K562 (cell line): ENCODE data around the gene NPAS3. TPM values are rescaled to one million over a fixed set of nuclear protein-coding genes. Genes with fewer than 3 reads are reported as not detected.

Experiments used
- ATAC-seq: fragments of 200-7000 bp; cut with Tn5 transposase; 3 replicates; pipeline ENCODE4 v1.9.1; 2020; ENCODE audit warnings: moderate library complexity
- BruUV-seq: library from RNA; stranded (reverse); fragments of 400-500 nt; replicated peaks from 2 replicates; lab custom pipeline; 2021; lab: Mats Ljungman, UMichigan
- CTCF ChIA-PET: fragments of 300-600 bp; formaldehyde crosslinking; extraction: SDS; loops from one replicate; lab custom pipeline; 2021; ENCODE audit warnings: low intra/inter-chr PET ratio; lab: Yijun Ruan, JAX
- POLR2A ChIA-PET: fragments of 300-600, 350-650 bp; sonication (Branson Sonifier 250); formaldehyde crosslinking; extraction: SDS; loops from one replicate; lab custom pipeline; 2021; ENCODE audit warnings: antibody characterized with exemption, inconsistent platforms; lab: Yijun Ruan, JAX
- DNase-seq, 4 experiments: peaks; one replicate each; pipeline versions ENCODE4 v3.0.0 to v3.0.0-alpha.2; 2011 to 2018; ENCODE audit warnings: low spot score in 3 of 4, mixed read lengths in 3 of 4; ENCODE audit errors: extremely low read depth in 1 of 4
- FAIRE-seq: peaks from 2 replicates; lab custom pipeline; 2011; peaks lifted over from hg19 to GRCh38; lab: Jason Lieb, UNC
- H2AFZ ChIP-seq: 2 replicates; pipeline ENCODE4 v1.6.0; 2011; ENCODE audit warnings: low read depth, low read length, control low read depth, inconsistent platforms
- H3K27ac ChIP-seq: fragments of 200-600 bp; 3 replicates; pipeline ENCODE4 v1.8.0; 2011; ENCODE audit warnings: low read depth, mild to moderate bottlenecking, control low read depth, inconsistent platforms, low read length, moderate library complexity, mixed read lengths; ENCODE audit errors: extremely low read depth
- H3K27me3 ChIP-seq, 2 experiments: fragments of 300-600 bp in 1 of 2; 2 replicates in 1 of 2; 3 replicates in 1 of 2; pipeline versions ENCODE4 v1.6.0 to v1.8.0; 2011; ENCODE audit warnings: inconsistent platforms in 2 of 2, low read length in 2 of 2, mild to moderate bottlenecking in 1 of 2, mixed read lengths in 1 of 2, moderate library complexity in 1 of 2; ENCODE audit not compliant: control insufficient read depth in 2 of 2, insufficient read depth in 2 of 2
- H3K36me3 ChIP-seq: fragments of 300-600 bp; 3 replicates; pipeline ENCODE4 v1.8.0; 2011; ENCODE audit warnings: mild to moderate bottlenecking, low read length, inconsistent platforms; ENCODE audit not compliant: control insufficient read depth, insufficient read depth
- H3K4me1 ChIP-seq, 2 experiments: fragments of 200-600 bp in 1 of 2; replicated peaks in 1 of 2; 2 replicates in 1 of 2; 3 replicates in 1 of 2; pipeline versions ENCODE4 v1.5.1 to v1.8.0; 2011; ENCODE audit warnings: inconsistent platforms in 2 of 2, low read length in 2 of 2, mild to moderate bottlenecking in 1 of 2, mixed read lengths in 1 of 2, moderate library complexity in 1 of 2; ENCODE audit not compliant: control insufficient read depth in 2 of 2, insufficient read depth in 2 of 2
- H3K4me2 ChIP-seq: 2 replicates; pipeline ENCODE4 v1.6.1; 2011; ENCODE audit warnings: low read length, control low read depth, inconsistent platforms, mixed read lengths; ENCODE audit not compliant: insufficient read depth
- H3K4me3 ChIP-seq: fragments of 200-600 bp; sonication (generic), shearing (Covaris generic); 2 replicates; pipeline ENCODE4 v1.5.1; 2016; ENCODE audit warnings: control low read depth, inconsistent platforms
- H3K79me2 ChIP-seq: fragments of 200-600 bp; 3 replicates; pipeline ENCODE4 v1.8.0; 2011; ENCODE audit warnings: low read length, inconsistent platforms; ENCODE audit not compliant: control insufficient read depth, insufficient read depth
- H3K9ac ChIP-seq, 2 experiments: 2 replicates each; pipeline versions ENCODE4 v1.6.0 to v1.6.1; 2011; ENCODE audit warnings: low read depth in 2 of 2, low read length in 2 of 2, control low read depth in 1 of 2, inconsistent platforms in 1 of 2, mild to moderate bottlenecking in 1 of 2, mixed read lengths in 1 of 2; ENCODE audit not compliant: insufficient read depth in 1 of 2
- H3K9me1 ChIP-seq: one replicate; pipeline ENCODE4 v1.6.0; 2011; ENCODE audit warnings: inconsistent platforms, mild to moderate bottlenecking, low read length, moderate library complexity; ENCODE audit not compliant: control insufficient read depth, insufficient read depth
- H3K9me3 ChIP-seq: replicated peaks from 2 replicates; pipeline ENCODE4 v1.5.1; 2011; ENCODE audit warnings: low read depth, low read length, inconsistent platforms; ENCODE audit not compliant: control insufficient read depth, insufficient read depth
- H4K20me1 ChIP-seq: replicated peaks from 2 replicates; pipeline ENCODE4 v1.6.1; 2011; ENCODE audit warnings: low read length, inconsistent platforms, mixed read lengths; ENCODE audit not compliant: control insufficient read depth, insufficient read depth
- C11orf30 ChIP-seq: fragments of 450-650 bp; IDR thresholded peaks from 2 replicates; pipeline ENCODE4 v1.6.1; 2016; ENCODE audit warnings: low read depth, mild to moderate bottlenecking
- CBFA2T2 ChIP-seq: fragments of 450-650 bp; conservative IDR thresholded peaks from 2 replicates; pipeline ENCODE4 v1.6.1; 2017; ENCODE audit warnings: mild to moderate bottlenecking
- JUND ChIP-seq, 2 experiments: IDR thresholded peaks; 2 replicates in 1 of 2; 3 replicates in 1 of 2; pipeline ENCODE4 v1.6.1; 2011; ENCODE audit warnings: borderline replicate concordance in 2 of 2, low read depth in 2 of 2, low read length in 2 of 2, improper control_type of control experiment in 1 of 2, missing biosample characterization in 1 of 2, missing genetic modification characterization in 1 of 2, missing genetic modification reagents in 1 of 2
- KAT2B ChIP-seq: IDR thresholded peaks from one replicate; pipeline ENCODE4 v1.6.1; 2012; ENCODE audit warnings: low read depth, mild to moderate bottlenecking, control low read depth, inconsistent platforms, low read length, moderate library complexity
- MAFF ChIP-seq: IDR thresholded peaks from 2 replicates; pipeline ENCODE4 v1.6.1; 2012; ENCODE audit warnings: low read length, improper control_type of control experiment
- MAFG ChIP-seq: fragments of 450-650 bp; conservative IDR thresholded peaks from 2 replicates; pipeline ENCODE4 v1.6.1; 2016; ENCODE audit warnings: missing genetic modification characterization, missing compliant biosample characterization
- MAFK ChIP-seq: IDR thresholded peaks from 2 replicates; pipeline ENCODE4 v1.6.1; 2011; ENCODE audit warnings: low read length, improper control_type of control experiment
- MYBL2 ChIP-seq, 2 experiments: fragments of 450-650 bp in 1 of 2; sonication (generic) in 1 of 2; formaldehyde crosslinking in 1 of 2; IDR thresholded peaks; 2 replicates each; pipeline versions ENCODE4 v1.6.1 to v1.8.1; 2017 to 2022; ENCODE audit warnings: borderline replicate concordance in 1 of 2, inconsistent platforms in 1 of 2, low read depth in 1 of 2, mild to moderate bottlenecking in 1 of 2, missing genetic modification reagents in 1 of 2, moderate library complexity in 1 of 2
- PCBP1 ChIP-seq: fragments of 200-400 bp; formaldehyde crosslinking; IDR thresholded peaks from 2 replicates; pipeline ENCODE4 v1.6.1; 2018; ENCODE audit warnings: mild to moderate bottlenecking, low read depth, low read length; ENCODE audit not compliant: poor library complexity, severe bottlenecking
- PHTF2 ChIP-seq: fragments of 250-450 bp; sonication (Bioruptor Pico); IDR thresholded peaks from 2 replicates; pipeline ENCODE4 v1.5.0; 2021; ENCODE audit warnings: mild to moderate bottlenecking
- SUPT5H ChIP-seq: fragments of 450-650 bp; IDR thresholded peaks from 2 replicates; pipeline ENCODE4 v1.6.1; 2016
- TAF9B ChIP-seq: fragments of 450-650 bp; IDR thresholded peaks from 2 replicates; pipeline ENCODE4 v1.6.1; 2018; ENCODE audit warnings: mild to moderate bottlenecking; ENCODE audit not compliant: partially characterized antibody
- TRIM24 ChIP-seq, 2 experiments: fragments of 450-650 bp; IDR thresholded peaks; 2 replicates each; pipeline ENCODE4 v1.6.1; 2016
- ZKSCAN8 ChIP-seq: fragments of 200-800 bp; sonication (Bioruptor generic); IDR thresholded peaks from 2 replicates; pipeline ENCODE4 v1.6.1; 2016; ENCODE audit warnings: missing genetic modification characterization, missing compliant biosample characterization
- ZNF124 ChIP-seq: sonication (generic); formaldehyde crosslinking; IDR thresholded peaks from 2 replicates; pipeline ENCODE4 v1.8.1; 2022; ENCODE audit warnings: missing genetic modification reagents
- ZNF175 ChIP-seq: fragments of 200-800 bp; sonication (Bioruptor generic); IDR thresholded peaks from 2 replicates; pipeline ENCODE4 v1.6.1; 2016; ENCODE audit warnings: low read depth, mild to moderate bottlenecking, missing genetic modification characterization, missing compliant biosample characterization
- ZNF316 ChIP-seq: fragments of 450-650 bp; IDR thresholded peaks from 2 replicates; pipeline ENCODE4 v1.6.1; 2016
- ZNF707 ChIP-seq: fragments of 250-450 bp; sonication (Bioruptor Pico); conservative IDR thresholded peaks from 2 replicates; pipeline ENCODE4 v1.8.0; 2022; ENCODE audit warnings: inconsistent platforms, mild to moderate bottlenecking, moderate library complexity
- ZNF717 ChIP-seq: fragments of 250-450 bp; sonication (Bioruptor Pico); IDR thresholded peaks from 2 replicates; pipeline ENCODE4 v1.5.0; 2021
- WGBS: fragments of 100-300 bp; shearing (Covaris generic); methylation state at CpG from one replicate; pipeline ENCODE4 v1.1.6; 2016; ENCODE audit warnings: low coverage, mixed read lengths; ENCODE audit not compliant: insufficient coverage; ENCODE audit errors: missing lambda C conversion rate; 5-methylcytosine and 5-hydroxymethylcytosine counted together
- in situ Hi-C: fragments of 300-500 bp; cut with MboI; formaldehyde crosslinking; loops from 4 replicates; pipeline ENCODE4 v1.15.0; 2018; ENCODE audit warnings: inconsistent platforms, mixed read lengths
- intact Hi-C: fragments of 100-400 bp; cut with micrococcal nuclease; formaldehyde crosslinking; loops from 2 replicates; pipeline ENCODE4 v1.14.2; 2022
- polyA plus RNA-seq, 8 experiments: library from polyadenylated mRNA; depleted of rRNA in 4 of 8; stranded (reverse) in 5 of 8; unstranded in 3 of 8; fragments of >200 nt; fragmentation: Nextera tagmentation in 2 of 8; fragmentation: Illumina TruSeq in 1 of 8; extraction: Ambion mirVana in 2 of 8; extraction: Trizol in 1 of 8; gene quantifications; 2 replicates each; pipeline versions ENCODE4 v1.2.1 to v1.2.3, GENCODE V29; 2011 to 2014; ENCODE audit warnings: inconsistent platforms in 1 of 8, missing spikeins in 1 of 8
- total RNA-seq, 7 experiments: library from RNA; depleted of rRNA in 6 of 7; stranded (reverse); fragments of >200 nt in 6 of 7; fragmentation: Illumina TruSeq in 2 of 7; extraction: Trizol in 2 of 7; gene quantifications; 2 replicates each; pipeline versions ENCODE4 v1.2.1 to v1.2.3, GENCODE V29; 2011 to 2021; ENCODE audit warnings: low replicate concordance in 1 of 7
- TF ChIP-seq, protein P1 (sequence below): IDR thresholded peaks from 2 replicates; pipeline ENCODE4 v1.6.1; 2016; ENCODE audit warnings: missing genetic modification characterization, missing compliant biosample characterization

The NPAS3 gene
- total and polyA plus RNA-seq, 9 of the 15 experiments (the other 6 are each of a cell fraction or from before 2014, with no cell fraction given): 0.04 TPM; not detected in 8

DNA sequence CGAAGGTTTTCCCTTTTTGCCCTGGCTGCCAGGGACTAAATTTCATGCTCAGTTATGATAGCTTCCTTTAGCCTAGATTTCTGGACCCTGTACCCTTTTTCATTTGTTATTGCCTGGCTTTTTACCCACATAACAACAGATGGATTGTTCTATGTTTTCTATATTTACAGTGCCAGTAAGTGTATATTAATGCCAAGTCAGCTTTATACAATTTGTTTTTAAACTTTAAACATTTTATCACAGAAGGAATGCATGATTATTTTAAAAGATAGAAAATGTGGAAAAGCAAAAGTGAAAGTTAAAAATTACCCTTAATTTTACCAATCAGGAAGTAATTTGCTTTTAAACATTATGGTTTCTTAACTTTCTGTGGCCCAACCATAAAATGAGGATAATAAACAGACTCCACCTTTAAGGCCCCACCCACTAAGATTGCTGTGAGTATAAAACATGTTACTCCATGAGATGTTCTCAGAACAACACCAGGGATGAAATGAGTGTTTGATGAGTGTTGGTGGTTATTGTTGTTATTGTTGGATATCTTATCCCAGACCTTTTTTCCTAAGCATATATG, 515.4 kb downstream of the NPAS3 start:
- POLR2A ChIA-PET: interaction anchor here (0.6 kb wide), 1 partner anchor 170 kb away, joined by 3 read pairs; no protein-coding TSS in a partner anchor

DNA sequence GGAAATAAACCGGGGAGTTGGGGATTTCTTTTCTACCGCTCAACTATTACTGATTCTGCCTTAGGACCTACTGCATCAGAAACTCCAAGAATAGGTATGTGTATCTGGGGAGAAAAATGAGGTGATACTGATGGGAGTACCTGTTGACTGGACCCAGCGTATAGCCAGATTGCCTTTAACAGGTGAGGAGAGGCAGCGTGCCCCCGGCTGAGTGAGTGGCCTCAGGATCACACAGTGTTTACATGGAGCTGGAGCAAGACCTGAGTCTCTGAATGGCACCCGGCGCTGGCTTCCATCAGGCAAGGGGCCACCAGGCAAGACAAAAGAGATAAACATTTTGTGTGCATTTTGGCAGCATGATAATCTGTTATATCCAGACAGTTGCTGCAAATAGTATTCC, 516.0 kb downstream of the NPAS3 start:
- Histone ChIP-seq H3K9me1 (no peaks in the 10 kb centered on the region), H2AFZ (no peak overlapping the region), H3K27me3 (peaks cover 0 to 8% of the 10 kb centered on the region in 2 experiments; a peak in 2 of 5 replicates), H3K79me2 (no peaks in the 10 kb centered on the region), H3K4me2 (no peak overlapping the region), H4K20me1 (no peaks in the 10 kb centered on the region), H3K9me3 (no peaks in the 10 kb centered on the region), H3K36me3 (no peaks in the 10 kb centered on the region), H3K9ac (no peak overlapping the region), H3K4me1 (no peaks in the 10 kb centered on the region), H3K27ac (no peak overlapping the region), H3K4me3 (no peak overlapping the region)
- DNase-seq: no peak
- POLR2A ChIA-PET: interaction anchor here (0.6 to 0.7 kb wide), 2 partner anchors 170 to 366 kb away, joined by 3 to 4 read pairs; no protein-coding TSS in a partner anchor
- 9% methylated on average over 7 of the region's 7 CpGs for WGBS
- intact Hi-C loops: no loop called here
- BruUV-seq: no TSS peak
- no peak for ATAC-seq
- in situ Hi-C loops: no loop called here
- CTCF ChIA-PET: no interaction called here
- FAIRE-seq: no peak
- TF ChIP-seq TAF9B (no peak), PCBP1 (no peak), MYBL2 (IDR thresholded peaks at IDR 0.05; ENCODE audit: low read depth) (no peak), MYBL2 (CRISPR knock-in tag; IDR thresholded peaks at IDR 0.05; ENCODE audit: borderline replicate concordance) (no peak), SUPT5H (no peak), CBFA2T2 (no peak), PHTF2 (CRISPR knock-in tag) (no peak), ZNF124 (CRISPR knock-in tag) (no peak), ZNF717 (no peak), KAT2B (no peak), ZKSCAN8 (CRISPR knock-in tag) (no peak), TRIM24 (IDR thresholded peaks at IDR 0.05) (no peak), ZNF175 (CRISPR knock-in tag) (no peak)
- TF ChIP-seq, protein P1, sequence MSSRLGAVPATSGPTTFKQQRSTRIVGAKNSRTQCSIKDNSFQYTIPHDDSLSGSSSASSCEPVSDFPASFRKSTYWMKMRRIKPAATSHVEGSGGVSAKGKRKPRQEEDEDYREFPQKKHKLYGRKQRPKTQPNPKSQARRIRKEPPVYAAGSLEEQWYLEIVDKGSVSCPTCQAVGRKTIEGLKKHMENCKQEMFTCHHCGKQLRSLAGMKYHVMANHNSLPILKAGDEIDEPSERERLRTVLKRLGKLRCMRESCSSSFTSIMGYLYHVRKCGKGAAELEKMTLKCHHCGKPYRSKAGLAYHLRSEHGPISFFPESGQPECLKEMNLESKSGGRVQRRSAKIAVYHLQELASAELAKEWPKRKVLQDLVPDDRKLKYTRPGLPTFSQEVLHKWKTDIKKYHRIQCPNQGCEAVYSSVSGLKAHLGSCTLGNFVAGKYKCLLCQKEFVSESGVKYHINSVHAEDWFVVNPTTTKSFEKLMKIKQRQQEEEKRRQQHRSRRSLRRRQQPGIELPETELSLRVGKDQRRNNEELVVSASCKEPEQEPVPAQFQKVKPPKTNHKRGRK (tag): no peak

More for the DNA sequence above, 515.4 kb downstream of the NPAS3 start:
- no peaks in the 10 kb centered on the region for H3K9me3 ChIP-seq
- H3K27ac ChIP-seq: no peak overlapping the region
- H3K9me1 ChIP-seq: no peaks in the 10 kb centered on the region
- no TSS peak for BruUV-seq
- H3K9ac ChIP-seq: no peak overlapping the region
- no peaks in the 10 kb centered on the region for H3K4me1 ChIP-seq
- DNase-seq: no peak
- H3K79me2 ChIP-seq: no peaks in the 10 kb centered on the region
- H3K27me3 ChIP-seq: peaks cover 0 to 8% of the 10 kb centered on the region in 2 experiments; a peak in 2 of 5 replicates
- TF ChIP-seq MAFF (peak; percentile 44), JUND (IDR thresholded peaks at IDR 0.05; ENCODE audit: borderline replicate concordance, low read depth, low read length) (no peak), JUND (tag; IDR thresholded peaks at IDR 0.05; ENCODE audit: borderline replicate concordance, low read depth, low read length) (no peak), ZNF316 (peak; percentile 73), ZNF707 (CRISPR knock-in tag) (no peak), C11orf30 (peak; percentile 53; the same call in 1 of the 2 replicates), MAFK (peak; percentile 51; the same call in 1 of the 2 replicates), MAFG (tag) (peak; percentile 49)
- TF ChIP-seq, all 486 proteins: peak for 5
- in situ Hi-C loops (no loop called here), intact Hi-C loops (no loop called here)
- no peak overlapping the region for H3K4me3 ChIP-seq
- H3K36me3 ChIP-seq: no peaks in the 10 kb centered on the region
- ATAC-seq (no peak), FAIRE-seq (no peak)
- no peak overlapping the region for H2AFZ ChIP-seq
- CTCF ChIA-PET: no interaction called here
- H3K4me2 ChIP-seq: no peak overlapping the region
- 0% methylated on average over 1 of the region's 1 CpG for WGBS
- H4K20me1 ChIP-seq: no peaks in the 10 kb centered on the region
